GM12892 (cell line): ENCODE data around the gene NOX4.

ENCODE experiments used
- POLR2A ChIP-seq: IDR thresholded peaks from 2 replicates; pipeline ENCODE4 v1.6.1; 2011; ENCODE audit warnings: low read depth, low read length, control low read depth
- POLR2AphosphoS5 ChIP-seq: IDR thresholded peaks from 2 replicates; pipeline ENCODE4 v1.6.1; 2011; ENCODE audit warnings: low read depth, low read length, control low read depth

DNA sequence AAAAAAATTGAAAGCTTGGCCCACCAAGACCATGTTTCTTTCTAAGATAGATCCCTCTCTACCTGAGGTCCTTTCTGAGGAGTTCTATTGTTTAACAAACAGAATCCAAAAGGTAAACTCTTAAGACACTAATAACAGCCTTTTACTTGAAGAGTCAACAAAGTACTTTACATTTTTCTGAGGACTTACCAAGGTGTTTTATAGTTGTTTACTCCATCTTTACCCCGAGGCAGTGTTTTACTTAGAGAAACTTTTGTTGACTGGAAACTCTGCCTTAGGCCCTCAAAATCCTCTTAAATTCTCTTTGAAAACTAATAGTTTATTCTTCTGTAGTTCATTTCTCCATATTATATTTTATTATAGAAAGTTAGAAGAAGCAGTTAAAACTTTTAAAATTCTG lies 49.7 kb upstream of the NOX4 start:
- TF ChIP-seq POLR2AphosphoS5 (no peak), POLR2A (no peak)
